Transverse colon (tissue), 4 donors: ENCODE data around the gene TNFAIP3.

ENCODE experiments used
- POLR2AphosphoS5 ChIP-seq, 3 donors: sonication (generic); formaldehyde crosslinking; IDR thresholded peaks; one replicate each; pipeline ENCODE4 v1.6.1; 2016; ENCODE audit warnings: antibody characterized with exemption in 3 of 3
- TF ChIP-seq, protein P1 (sequence below), 5 experiments: fragments of 200-600 bp in 3 of 5; fragments of 450-650 bp in 2 of 5; sonication (generic) in 3 of 5; IDR thresholded peaks; 1 replicate in 2 of 5; 2 replicates in 3 of 5; pipeline ENCODE4 v1.5.1; 2016 to 2017; ENCODE audit warnings: antibody characterized with exemption in 5 of 5, inconsistent platforms in 3 of 5, mild to moderate bottlenecking in 2 of 5, moderate library complexity in 1 of 5

DNA sequence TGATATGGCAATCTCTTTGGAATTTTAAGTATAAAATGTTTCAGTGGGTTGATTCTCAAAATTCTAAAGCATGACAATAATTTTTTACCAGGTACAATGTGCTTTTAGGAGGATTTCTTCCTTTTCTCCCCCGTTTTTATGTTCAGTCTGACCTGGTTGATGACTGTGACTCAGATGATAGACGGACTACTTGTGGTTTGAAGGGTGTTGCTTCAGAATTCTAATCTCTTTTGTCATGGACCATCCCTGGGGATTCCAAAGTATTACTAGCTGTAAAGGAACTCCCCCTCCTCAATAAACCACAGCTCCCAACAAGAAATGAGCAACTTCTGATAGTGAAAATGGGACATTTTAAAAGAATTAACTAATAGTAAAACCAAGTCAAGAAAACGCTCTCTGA is 34.9 kb upstream of the TNFAIP3 start:
- TF ChIP-seq POLR2AphosphoS5 (IDR thresholded peaks at IDR 0.05), result no peak
- TF ChIP-seq, protein P1, sequence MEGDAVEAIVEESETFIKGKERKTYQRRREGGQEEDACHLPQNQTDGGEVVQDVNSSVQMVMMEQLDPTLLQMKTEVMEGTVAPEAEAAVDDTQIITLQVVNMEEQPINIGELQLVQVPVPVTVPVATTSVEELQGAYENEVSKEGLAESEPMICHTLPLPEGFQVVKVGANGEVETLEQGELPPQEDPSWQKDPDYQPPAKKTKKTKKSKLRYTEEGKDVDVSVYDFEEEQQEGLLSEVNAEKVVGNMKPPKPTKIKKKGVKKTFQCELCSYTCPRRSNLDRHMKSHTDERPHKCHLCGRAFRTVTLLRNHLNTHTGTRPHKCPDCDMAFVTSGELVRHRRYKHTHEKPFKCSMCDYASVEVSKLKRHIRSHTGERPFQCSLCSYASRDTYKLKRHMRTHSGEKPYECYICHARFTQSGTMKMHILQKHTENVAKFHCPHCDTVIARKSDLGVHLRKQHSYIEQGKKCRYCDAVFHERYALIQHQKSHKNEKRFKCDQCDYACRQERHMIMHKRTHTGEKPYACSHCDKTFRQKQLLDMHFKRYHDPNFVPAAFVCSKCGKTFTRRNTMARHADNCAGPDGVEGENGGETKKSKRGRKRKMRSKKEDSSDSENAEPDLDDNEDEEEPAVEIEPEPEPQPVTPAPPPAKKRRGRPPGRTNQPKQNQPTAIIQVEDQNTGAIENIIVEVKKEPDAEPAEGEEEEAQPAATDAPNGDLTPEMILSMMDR (IDR thresholded peaks at IDR 0.05), result no peak
